GM18868 (cell line): ENCODE data around the gene DNASE2.
A peak's percentile ranks its signal among the peaks of the same experiment; 100 is the strongest.
"Not testable (repeated sequence)": the region's sequence is repeated elsewhere in the genome, so short reads cannot be mapped to it uniquely, and the experiment has no call there.

Experiments
- ATAC-seq: cut with Tn5 transposase; IDR thresholded peaks from one replicate; pipeline ENCODE4 v1.9.1; 2021; ENCODE audit warnings: mild to moderate bottlenecking, moderate library complexity; ENCODE audit not compliant: unreplicated experiment

DNASE2 gene, protein sequence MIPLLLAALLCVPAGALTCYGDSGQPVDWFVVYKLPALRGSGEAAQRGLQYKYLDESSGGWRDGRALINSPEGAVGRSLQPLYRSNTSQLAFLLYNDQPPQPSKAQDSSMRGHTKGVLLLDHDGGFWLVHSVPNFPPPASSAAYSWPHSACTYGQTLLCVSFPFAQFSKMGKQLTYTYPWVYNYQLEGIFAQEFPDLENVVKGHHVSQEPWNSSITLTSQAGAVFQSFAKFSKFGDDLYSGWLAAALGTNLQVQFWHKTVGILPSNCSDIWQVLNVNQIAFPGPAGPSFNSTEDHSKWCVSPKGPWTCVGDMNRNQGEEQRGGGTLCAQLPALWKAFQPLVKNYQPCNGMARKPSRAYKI

DNA sequence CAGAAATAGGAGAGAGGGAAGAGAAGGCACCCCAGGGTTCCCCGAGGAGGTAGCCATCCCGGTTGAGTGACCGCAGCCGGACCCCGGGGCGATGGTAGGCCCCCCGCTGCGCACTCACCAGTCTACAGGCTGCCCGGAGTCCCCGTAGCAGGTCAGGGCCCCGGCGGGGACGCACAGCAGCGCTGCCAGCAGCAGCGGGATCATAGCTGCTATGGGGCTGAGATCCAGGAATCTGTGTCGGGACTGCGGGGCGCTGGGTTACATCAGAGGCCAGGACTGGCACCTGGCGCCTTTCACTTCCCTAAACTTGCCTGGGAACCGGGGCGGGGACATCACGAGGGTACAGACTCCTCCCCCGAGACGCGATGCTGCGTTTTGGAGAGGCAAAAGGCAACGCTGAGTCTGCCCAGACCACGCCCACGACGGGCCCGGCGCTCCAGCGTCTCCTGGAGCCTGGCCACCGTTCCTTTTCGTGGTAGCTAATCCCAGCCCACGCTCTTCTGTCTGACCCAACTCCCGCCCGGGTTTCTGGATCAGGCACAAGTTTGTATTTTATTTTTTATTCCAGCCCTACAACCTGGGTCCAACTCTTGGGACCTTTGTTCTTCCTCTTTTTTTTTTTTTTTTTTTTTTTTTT, at the start of gene DNASE2:
Gene DNASE2 (minus strand): TSS at position 278 of the 637 bp plus-strand sequence. CDS start 74 bp downstream, at position 204.
- ATAC-seq = peak; percentile 82

DNA sequence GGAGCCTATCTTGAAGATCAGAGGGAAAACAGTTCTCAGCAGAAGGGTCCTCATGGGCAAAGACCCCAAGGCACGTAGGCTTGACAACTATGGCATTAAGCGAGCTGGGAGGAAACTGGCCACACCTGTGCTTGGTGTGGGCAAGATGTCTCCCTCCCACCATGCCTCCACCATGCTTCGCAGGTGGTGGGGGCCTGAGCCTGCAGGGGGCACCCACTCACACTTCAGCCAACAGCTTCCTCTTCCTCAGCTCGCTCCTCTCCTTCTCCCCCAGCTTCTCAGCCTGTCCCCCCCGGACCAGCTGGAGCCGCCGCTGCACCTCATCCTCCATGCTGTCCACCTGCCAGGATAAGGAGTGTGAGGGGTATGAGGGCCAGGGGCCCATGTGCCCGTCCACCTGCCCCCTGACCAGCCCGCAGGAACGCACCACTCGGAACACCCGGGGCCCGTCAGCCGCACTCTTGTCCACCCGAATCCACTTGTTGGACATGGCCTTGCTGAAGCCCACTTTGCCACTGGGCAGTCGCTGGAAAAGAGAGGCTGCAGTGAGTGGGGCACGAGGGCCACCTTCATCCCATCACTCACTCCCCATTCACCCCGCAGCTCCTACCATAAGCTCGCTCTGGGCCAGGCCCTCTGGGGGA, 48.9 kb upstream of the DNASE2 start:
- no peak for ATAC-seq

DNA sequence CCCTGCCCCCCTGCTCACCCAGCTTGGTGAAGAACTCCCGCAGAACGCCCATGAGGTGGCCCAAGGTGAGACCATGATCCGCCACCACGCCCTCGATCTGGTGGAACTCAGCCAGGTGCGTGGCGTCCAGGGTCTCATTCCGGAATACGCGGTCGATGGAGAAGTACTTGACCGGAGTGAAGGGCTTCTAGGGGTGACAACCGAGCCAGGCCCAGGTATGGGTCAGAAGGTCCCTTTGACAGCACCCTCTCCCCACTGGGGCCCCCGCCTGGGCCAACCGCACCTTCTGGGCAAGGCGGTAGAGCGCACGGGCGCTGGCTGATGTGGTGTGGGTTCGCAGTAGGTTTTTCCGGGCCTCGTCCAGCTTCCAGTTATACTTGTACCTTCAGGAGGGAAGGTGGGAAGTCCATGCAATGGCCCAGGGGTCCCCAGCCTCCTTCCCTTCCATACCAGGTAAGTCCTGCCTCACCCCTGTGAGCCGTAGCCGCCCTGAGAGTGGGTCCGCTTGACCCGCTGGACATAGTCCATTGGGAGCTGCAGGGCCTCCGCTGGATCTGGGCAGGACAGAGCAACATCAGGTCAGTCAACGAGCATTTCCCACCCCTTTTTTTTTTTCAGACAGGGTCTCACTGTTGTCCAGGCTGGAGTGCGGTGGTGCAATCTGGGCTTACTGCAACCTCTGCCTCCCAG, 43.5 kb upstream of the DNASE2 start:
- no peak for ATAC-seq

DNA sequence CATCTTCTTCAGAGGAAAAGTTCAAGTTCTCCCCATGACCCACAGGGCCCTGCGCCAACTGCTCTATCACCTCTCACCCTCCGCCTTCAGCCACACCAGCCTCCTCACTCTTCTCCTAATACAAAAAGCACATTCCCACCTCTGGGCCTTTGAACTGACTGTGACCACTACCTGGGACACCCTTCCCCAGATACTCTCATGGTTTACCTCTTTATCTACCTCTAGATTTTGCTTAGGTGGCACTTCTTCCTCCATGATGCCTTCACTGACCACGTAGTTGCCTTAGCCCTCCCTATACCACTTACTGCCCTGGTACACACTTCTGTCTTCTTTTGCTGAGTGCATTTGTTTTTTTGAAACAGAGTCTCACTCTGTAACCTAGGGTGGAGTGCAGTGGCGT, 41.7 kb upstream of the DNASE2 start:
- no peak for ATAC-seq

DNA sequence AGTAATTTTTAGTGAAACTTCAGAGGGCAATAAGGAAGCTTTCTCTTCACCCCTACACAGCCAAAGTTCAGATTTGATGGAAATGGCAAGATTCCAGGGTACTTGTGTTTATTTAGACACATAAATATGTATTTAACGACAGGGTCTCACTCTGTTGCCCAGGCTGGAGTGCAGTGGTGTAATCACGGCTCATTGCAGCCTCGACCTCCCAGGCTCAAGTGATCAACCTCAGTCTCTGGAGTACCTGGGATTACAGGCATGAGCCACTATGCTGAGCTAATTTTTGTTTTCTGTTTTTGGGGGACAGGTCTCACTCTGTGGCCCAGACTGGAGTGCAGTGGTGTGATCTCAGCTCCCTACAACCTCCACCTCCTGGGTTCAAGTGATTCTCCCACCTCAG, 39.8 kb upstream of the DNASE2 start:
- ATAC-seq = no peak

DNA sequence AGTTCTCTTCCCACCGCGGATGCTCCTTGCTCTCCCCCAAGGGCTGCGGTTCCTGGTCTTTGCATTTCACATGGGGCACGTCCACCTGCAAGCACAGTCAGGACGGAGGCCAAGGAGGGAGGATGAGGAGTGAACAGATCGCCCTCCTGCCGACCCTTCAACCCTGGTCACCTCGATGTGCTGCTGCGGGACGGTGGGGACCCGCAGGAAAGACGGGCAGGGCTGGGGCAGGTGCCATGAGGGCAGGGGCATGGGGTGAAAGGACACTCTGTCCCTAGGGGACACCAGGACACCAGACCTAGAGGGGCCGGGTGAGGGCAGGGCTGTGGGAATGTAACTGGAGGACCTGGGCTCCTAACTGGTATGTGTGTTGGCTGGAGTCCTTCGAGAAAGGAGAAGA, 37.0 kb upstream of the DNASE2 start:
- ATAC-seq = no peak

DNA sequence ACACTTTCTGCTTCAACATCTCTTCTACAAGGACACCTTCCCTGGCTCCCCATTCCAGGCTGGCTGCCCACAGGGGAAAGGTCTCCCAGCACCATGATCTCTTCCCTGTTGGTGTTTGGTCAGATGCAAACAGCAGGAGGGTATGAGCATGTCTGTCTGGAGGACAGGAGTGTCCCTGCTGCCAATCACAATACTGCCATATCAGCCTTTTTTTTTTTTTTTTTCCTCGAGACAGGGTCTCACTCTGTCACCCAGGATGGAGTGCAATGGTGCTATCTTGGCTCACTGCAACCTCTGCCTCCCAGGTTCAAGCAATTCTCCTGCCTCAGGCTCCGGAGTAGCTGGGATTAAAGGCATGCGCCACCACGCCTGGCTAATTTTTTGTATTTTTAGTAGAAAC, 34.6 kb upstream of the DNASE2 start:
- not testable (repeated sequence) for ATAC-seq

DNA sequence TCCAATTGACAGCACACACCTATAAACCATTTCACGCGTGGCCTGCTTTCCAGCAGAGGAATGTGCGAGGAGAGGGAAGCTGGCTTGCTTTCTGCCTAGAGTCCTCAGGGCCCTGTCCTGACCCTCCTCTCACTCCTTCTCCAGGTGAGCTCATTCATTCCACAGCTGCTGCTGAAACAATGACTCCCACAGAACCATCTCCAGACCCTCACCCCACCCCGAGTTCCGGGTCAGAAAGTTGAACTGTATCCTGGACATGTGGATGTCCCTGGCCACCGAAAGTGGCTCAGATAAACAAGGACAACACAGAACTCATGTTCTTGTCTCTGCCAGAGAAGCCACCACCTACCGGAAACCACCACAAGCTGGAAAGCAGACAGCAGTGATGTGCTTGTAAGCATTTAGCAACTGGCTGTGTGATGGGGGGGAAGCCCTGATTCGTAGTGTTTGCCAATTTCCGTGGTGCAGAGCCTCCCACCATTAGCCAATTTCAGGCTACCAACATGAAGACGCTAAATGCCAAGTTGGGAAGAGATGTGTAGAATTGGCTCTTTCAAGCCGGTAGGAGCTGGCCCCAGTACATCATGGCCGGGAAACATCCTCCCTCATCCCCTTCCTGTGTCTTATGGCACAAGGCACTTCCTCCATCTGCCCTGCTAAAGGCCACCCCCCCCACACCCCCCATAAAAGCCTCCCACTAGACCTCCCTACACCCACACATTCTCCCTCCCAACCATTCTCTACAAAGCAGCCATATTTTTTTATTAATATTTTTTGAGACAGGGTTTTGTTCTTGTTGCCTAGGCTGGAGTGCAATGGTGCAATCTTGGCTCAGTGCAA, 32.8 kb upstream of the DNASE2 start:
- ATAC-seq = no peak

DNA sequence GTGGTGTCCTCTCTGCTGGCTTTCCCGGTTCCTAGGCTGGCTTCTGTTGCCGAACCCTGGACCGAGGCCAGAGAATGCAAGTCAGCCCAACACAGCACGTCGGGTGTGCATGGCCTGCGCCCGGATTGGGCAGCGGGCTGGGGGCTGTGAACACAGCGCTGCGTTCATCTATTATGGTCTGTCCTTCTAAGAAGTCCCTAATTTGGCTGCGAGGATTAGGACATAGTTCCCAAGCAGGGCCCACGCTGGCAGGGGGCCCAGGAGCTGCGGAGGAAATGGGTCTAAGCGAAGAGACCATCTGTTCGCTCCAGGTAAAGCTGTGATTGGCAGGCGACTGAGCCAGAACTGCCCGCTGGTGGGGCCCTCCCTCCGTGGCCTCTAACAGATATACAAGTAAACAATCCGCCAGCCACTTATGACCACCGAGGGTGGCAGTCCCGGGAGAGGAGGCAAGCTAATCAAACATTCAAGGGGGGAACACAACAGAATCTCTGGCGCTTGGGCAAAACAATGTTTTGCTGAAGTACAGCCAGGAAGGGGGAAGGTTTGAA, 31.8 kb upstream of the DNASE2 start:
- ATAC-seq = no peak

DNA sequence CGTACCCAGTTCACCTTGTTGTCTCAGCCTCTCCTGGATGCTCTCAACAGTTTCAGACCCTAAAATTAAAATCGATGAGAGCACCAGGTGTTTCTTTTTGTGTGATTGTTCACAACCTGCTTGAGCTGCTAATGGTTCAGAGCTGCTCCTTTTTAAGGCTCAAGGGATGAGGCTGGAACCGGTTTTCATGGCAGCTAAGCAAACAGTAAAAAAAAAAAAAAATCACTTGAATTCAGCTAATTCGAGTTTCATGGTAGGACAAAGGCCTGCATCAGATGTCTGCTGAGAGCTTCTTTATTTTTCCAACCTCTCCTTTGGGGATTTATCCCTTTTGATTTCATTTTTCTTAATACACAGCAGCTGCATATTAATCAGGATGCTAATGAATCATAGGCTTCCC, 31.3 kb upstream of the DNASE2 start:
- ATAC-seq = no peak

DNA sequence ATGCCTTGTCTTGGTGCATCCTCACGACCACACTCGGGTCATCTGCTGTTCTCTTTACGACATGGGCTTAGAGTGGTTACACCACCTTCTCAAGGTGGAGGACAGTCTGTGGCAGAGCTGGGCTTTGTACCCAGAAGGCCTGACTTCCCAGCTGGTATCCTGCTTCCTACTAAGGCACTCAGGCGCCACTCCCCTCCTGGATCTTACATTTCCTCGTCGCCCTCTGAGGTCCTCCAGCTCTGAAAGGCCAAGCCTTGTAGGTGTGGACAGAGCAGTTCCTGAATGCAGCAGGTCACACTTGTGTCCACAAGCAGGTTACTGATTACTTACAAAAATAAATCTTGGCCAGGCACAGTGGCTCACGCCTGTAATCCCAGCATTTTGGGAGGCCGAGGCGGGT, 25.9 kb upstream of the DNASE2 start:
- ATAC-seq = no peak

DNA sequence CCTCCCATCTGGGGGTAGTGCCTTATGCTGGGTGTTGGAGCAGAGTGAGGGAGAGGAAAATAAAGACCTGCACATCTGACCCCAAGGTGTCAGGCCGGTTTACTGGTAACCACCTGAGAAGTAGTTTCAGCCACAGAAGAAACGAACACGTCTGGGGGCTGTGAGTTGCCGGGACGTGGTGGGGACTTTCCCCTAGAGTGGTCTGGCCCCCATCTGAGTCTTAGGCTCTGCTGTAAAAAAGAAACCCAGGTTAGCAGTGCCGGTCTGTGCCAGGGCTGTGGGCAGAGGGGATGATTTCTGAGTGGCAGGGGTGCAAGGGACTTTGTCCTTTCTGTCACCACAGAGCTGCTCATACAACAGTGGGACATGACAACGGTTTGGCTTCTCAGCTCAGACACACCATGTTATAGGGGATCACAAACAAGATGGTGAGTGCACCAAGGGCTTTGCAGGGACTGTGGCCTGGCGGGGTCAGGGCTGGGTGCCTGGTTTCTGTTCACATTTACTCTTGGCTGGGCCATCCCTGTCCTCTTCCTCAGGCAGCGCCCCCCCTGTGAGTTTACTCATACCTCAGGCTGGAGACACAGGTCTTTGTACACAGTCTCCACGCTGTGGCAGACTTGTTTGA, 18.8 kb upstream of the DNASE2 start:
- no peak for ATAC-seq

DNA sequence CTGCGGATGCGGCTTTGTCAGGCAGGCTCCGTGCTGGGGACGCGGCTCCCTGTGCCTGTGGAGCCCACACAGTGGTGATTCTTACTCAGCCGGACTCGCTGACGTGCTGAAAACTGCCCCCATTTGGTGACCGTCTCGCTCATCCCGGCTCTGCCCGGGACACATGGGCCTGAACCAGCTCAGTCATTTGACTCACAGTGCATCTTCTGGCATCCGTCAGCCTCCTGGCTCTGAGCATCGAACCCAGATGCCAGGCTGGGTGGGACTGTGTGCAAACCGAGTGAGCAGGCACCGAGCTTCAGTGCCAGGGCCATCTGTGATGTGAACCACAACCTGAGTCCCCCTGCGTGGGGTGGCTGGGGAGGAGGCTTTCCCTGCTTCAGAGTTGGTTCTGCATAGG, 15.2 kb upstream of the DNASE2 start:
- ATAC-seq = no peak

DNA sequence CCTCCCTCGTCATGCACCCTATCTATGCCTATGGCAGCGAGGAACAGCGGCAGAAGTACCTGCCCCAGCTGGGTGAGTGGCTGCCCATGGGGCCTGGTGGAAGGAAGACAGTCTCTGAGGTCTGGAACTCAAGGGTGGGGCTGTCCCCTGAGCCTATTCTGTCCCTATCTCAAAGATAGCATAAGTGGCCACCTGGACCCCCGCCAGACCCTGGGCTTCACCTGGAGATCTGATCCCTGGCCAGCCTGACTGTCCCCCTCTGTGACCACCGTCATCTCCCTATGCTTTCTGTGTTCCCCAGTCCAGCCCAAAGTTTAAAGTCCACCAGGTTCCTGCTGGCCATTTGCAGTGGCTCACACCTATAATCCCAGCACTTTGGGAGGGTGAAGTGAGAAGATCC, 12.3 kb upstream of the DNASE2 start:
- no peak for ATAC-seq

DNA sequence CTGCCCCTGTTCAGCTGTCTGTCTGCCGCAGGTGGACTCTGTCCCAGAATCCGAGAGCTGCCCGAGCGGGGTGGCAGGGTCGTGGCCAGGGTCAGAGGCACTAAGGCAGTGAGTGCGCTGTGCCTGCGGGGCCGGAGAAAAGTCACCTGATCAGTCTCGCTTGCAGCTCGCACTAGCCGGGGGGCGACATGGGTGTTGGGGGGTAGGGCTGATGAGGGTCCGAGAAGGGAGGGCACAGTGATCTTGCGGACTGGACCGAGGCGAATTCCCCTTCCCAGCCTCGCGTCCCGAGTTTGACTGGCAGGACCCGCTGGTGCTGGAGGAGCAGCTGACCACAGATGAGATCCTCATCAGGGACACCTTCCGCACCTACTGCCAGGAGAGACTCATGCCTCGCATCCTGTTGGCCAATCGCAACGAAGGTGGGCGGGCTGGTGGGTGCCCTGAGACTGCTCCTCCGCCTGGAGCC, 10.3 kb upstream of the DNASE2 start:
- ATAC-seq = peak; percentile 3

DNA sequence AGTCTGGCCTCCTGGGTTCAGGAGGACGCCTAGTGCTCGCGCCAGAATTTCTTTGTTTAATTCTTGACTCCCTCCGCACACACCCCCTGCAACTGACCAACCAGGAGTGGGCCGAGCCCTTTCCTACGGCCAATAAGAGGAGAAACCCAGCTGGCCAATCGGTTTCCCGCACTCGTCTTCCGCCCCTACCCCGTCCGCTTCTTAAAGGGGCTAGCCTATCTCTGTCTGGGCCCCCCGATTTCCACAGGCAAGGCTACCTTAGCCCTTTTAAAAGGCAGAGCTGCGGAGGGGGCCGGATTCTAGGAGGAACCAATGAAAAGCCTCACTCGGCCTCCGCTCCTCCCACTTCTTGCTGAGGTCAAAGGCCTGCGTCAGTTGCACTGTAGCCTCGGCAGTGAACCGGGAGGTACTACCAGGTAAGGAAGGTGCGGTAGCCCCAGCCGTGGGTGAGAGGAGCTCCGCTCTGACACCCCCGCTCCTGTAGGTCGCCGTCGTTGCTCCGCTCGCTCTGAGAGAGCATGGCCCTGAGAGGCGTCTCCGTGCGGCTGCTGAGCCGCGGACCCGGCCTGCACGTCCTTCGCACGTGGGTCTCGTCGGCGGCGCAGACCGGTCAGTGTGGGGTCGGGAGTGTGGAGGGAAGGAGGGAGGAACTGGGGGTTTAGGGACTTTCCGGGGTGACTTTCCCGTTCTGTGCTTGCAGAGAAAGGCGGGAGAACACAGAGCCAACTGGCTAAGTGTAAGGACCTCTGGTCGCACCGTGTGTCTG, 9.7 kb upstream of the DNASE2 start, which contains the start of gene GCDH:
Gene GCDH (plus strand): TSS at position 374 of the 766 bp plus-strand sequence. CDS start 145 bp downstream, at position 519.
- peak; percentile 92 for ATAC-seq

DNA sequence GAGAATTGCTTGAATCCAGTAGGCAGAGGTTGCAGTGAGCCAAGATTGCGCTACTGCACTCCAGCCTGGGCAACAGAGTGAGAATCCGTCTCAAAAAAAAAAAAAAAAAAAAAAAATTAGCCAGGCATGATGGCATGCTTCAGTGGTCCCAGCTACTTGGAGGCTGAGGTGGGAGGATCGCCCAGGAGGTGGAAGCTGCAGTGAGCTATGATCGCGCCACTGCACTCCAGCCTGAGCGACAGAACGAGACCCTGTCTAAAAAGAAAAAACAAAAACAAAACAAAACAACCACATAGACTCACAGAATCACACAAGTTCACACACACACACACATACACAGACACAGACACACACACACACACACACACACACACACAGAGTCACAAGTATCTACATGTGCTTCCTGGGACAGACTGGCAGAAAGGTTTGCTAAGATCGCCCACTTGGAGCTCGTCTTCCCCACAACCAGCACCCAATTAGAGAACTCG, 9.1 kb upstream of the DNASE2 start:
- ATAC-seq = not testable (repeated sequence)

DNA sequence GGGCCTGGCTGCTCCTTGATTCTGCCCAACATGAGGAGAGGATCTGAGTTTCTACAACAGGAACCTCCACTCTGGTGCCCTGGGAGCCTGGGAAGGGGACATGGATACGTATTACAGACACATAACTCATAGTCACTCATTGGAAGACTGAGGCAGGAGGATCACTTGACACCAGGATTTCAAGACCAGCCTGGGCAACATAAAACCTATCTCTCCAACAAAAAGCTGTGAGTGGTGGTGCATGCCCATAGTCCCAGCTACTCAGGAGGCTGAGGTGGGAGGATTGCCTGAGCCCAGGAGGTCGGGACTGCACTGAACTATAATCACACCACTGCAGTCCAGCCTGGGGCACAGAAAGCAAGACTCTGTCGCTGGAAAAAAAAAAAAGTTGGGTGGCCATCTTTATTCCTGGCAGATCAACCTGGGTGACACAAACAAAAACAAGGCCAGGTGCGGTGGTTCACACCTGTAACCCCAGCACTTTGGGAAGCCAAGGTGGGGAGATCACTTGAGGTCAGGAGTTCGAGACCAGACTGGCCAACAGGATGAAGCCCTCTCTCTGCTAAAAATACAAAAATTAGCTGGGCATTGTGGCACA, 6.9 kb upstream of the DNASE2 start:
- ATAC-seq = no peak
